ENCODE measurements around the gene MFAP3L.

The MFAP3L gene

GRCh38 chr4:169941141-169941540 is 85.1 kb downstream of the MFAP3L start:
- no peak for DNase-seq (ENCODE audit: low read depth in 2 of 2, low spot score in 1 of 2)

GRCh38 chr4:169940460-169940859 is 85.7 kb downstream of the MFAP3L start:
- no peak for DNase-seq (ENCODE audit: low read depth in 2 of 2, low spot score in 1 of 2)

All from stimulated activated CD8-positive, alpha-beta memory T cell treated with anti-CD3 and anti-CD28 coated beads, Interleukin-4, amount 100 ng/mL, for 4 hours (primary cell).